HuH-7.5 (cell line): ENCODE results near the gene EXOC3.
"Not testable (repeated sequence)": the region's sequence is repeated elsewhere in the genome, so short reads cannot be mapped to it uniquely, and the experiment has no call there.

Experiments
- DNase-seq: peaks from one replicate; pipeline ENCODE4 v3.0.0; 2011; ENCODE audit warnings: low spot score

Gene EXOC3

GRCh38 chr5:442335-443238, at the start of gene EXOC3:
Gene EXOC3, plus strand, starts transcription at chr5:443176. Its CDS starts 3,030 bp downstream, at chr5:446206.
- DNase-seq, result peak; percentile 89

- DNase-seq, result no peak
Measured at GRCh38 chr5:393846-394275, 49.1 kb upstream of the EXOC3 start.

- no peak for DNase-seq
Measured at GRCh38 chr5:394671-395155, 48.3 kb upstream of the EXOC3 start.

- DNase-seq, result no peak
Measured at GRCh38 chr5:395156-395920, 47.6 kb upstream of the EXOC3 start.

GRCh38 chr5:395921-396530, 47.0 kb upstream of the EXOC3 start:
- DNase-seq, result no peak

- no peak for DNase-seq
Measured at GRCh38 chr5:396531-396961, 46.4 kb upstream of the EXOC3 start.

- DNase-seq, result not testable (repeated sequence)
Measured at GRCh38 chr5:398141-398474, 44.9 kb upstream of the EXOC3 start.

GRCh38 chr5:398475-399295, 44.3 kb upstream of the EXOC3 start:
- no peak for DNase-seq

- DNase-seq, result peak; percentile 40
Measured at GRCh38 chr5:399296-400281, 43.4 kb upstream of the EXOC3 start.

- DNase-seq, result no peak
Measured at GRCh38 chr5:400282-401145, 42.5 kb upstream of the EXOC3 start.

GRCh38 chr5:401146-402034, 41.6 kb upstream of the EXOC3 start:
- no peak for DNase-seq

GRCh38 chr5:402219-402614, 40.8 kb upstream of the EXOC3 start:
- DNase-seq, result not testable (repeated sequence)

- no peak for DNase-seq
Measured at GRCh38 chr5:402615-403359, 40.2 kb upstream of the EXOC3 start.

GRCh38 chr5:403995-404394, 39.0 kb upstream of the EXOC3 start:
- DNase-seq, result no peak

- DNase-seq, result no peak
Measured at GRCh38 chr5:404666-405241, 38.2 kb upstream of the EXOC3 start.

- no peak for DNase-seq
Measured at GRCh38 chr5:405421-405820, 37.6 kb upstream of the EXOC3 start.

- no peak for DNase-seq
Measured at GRCh38 chr5:406041-406440, 36.9 kb upstream of the EXOC3 start.
